Central memory CD8-positive, alpha-beta T cell (primary cell): ENCODE results near the gene G6PC1.

Experiments used
- ATAC-seq: fragments of 150-1000 bp; cut with Tn5 transposase; replicated peaks from 2 replicates; pipeline ENCODE4 v1.10.0; 2022; ENCODE audit warnings: mild to moderate bottlenecking, moderate FRiP score, moderate number of reproducible peaks; ENCODE audit not compliant: poor library complexity, severe bottlenecking; ENCODE audit errors: extremely low read depth
- DNase-seq, 2 donors: peaks; one replicate each; pipeline ENCODE4 v3.0.0; 2021; ENCODE audit warnings: low spot score in 2 of 2
- H3K27ac Mint-ChIP-seq: one replicate; pipeline ENCODE4 v1.8.0; 2022; ENCODE audit warnings: low read depth, mild to moderate bottlenecking, moderate library complexity, mixed read lengths
- H3K27me3 Mint-ChIP-seq: one replicate; pipeline ENCODE4 v1.8.0; 2022; ENCODE audit warnings: mixed read lengths
- H3K36me3 Mint-ChIP-seq: one replicate; pipeline ENCODE4 v1.8.0; 2022; ENCODE audit warnings: mild to moderate bottlenecking, moderate library complexity, mixed read lengths; ENCODE audit not compliant: insufficient read depth
- H3K4me1 Mint-ChIP-seq: one replicate; pipeline ENCODE4 v1.8.0; 2022; ENCODE audit warnings: mixed read lengths
- H3K4me3 Mint-ChIP-seq: one replicate; pipeline ENCODE4 v1.8.0; 2022; ENCODE audit warnings: mild to moderate bottlenecking, moderate library complexity, mixed read lengths
- H3K9me3 Mint-ChIP-seq: one replicate; pipeline ENCODE4 v1.8.0; 2022; ENCODE audit warnings: mixed read lengths

Gene G6PC1

DNA sequence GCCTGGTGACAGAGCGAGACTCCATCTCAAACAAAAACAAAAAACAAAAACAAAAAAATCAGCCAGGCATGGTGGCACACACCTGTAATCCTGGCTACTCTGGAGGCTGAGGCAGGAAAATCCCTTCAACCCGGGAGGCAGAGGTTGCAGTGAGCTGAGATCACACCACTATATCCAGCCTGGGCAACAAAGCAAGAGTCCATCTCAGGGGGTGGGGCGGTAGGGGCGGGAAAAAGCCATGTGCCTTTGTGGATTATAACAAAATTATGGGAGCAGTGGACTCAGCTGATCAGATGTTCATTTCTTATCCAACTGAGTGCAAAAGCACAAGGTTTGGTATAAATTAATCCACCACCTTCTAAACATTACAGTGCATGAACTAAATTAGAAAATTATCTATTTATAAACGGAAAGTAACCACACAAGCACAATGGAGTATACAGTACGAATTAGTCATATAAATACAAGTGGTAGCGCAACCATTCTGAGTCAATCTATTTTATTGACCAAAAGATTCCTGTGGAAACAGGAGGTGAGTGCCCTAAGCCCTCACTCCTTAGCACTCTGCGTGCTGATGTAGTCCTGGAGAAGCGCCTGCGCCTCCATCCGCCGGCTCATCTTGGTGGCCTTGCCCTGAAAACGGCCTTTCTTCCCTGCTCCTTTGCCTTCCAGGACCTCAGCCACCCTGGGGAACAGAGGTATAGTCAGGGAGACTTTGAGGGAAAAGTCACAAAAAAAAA is 49.6 kb downstream of the G6PC1 start:
- H3K9me3 Mint-ChIP-seq = no peaks in the 10 kb centered on the region
- no peaks in the 10 kb centered on the region for H3K4me1 Mint-ChIP-seq
- no peak for DNase-seq
- H3K27me3 Mint-ChIP-seq = no peaks in the 10 kb centered on the region
- peaks cover 39% of the 10 kb centered on the region for H3K36me3 Mint-ChIP-seq
- no peak overlapping the region for H3K27ac Mint-ChIP-seq
- no peak overlapping the region for H3K4me3 Mint-ChIP-seq
- no peak for ATAC-seq
